Stimulated activated CD8-positive, alpha-beta memory T cell treated with anti-CD3 and anti-CD28 coated beads, Interleukin-4, amount 100 ng/mL, for 1 hour (primary cell): Measurements from ENCODE around the gene PLPPR4.
"Not testable (repeated sequence)": the region's sequence is repeated elsewhere in the genome, so short reads cannot be mapped to it uniquely, and the experiment has no call there.

Experiments used
- DNase-seq, 2 donors: peaks; one replicate each; pipeline ENCODE4 v3.0.0-alpha.2; 2020; ENCODE audit warnings: low read depth in 2 of 2, low spot score in 1 of 2

Gene PLPPR4, protein sequence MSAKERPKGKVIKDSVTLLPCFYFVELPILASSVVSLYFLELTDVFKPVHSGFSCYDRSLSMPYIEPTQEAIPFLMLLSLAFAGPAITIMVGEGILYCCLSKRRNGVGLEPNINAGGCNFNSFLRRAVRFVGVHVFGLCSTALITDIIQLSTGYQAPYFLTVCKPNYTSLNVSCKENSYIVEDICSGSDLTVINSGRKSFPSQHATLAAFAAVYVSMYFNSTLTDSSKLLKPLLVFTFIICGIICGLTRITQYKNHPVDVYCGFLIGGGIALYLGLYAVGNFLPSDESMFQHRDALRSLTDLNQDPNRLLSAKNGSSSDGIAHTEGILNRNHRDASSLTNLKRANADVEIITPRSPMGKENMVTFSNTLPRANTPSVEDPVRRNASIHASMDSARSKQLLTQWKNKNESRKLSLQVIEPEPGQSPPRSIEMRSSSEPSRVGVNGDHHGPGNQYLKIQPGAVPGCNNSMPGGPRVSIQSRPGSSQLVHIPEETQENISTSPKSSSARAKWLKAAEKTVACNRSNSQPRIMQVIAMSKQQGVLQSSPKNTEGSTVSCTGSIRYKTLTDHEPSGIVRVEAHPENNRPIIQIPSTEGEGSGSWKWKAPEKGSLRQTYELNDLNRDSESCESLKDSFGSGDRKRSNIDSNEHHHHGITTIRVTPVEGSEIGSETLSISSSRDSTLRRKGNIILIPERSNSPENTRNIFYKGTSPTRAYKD

GRCh38 chr1:99264201-99265021 lies at the start of gene PLPPR4:
TSS of gene PLPPR4 (plus strand) at chr1:99264492. CDS start at chr1:99264594, 102 bp downstream.
- no peak for DNase-seq

DNA sequence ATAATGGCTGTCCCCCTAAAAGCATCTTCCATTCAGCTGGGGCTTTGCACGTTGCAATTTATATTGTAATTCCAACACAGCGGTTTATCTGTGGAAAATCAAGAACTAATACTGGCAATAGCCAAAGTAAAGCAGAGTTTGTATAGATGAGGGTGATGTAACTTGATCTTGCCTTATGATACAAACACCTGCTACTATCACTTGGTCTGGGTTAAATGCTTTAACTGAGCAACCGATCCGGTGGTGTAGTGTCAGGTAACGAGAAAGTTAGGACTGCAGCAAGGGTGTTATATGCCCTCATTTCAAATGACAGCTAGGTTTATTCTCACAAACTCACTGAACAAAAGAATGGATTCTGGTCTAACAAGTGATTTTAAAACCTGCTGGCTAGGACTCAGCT lies 47.3 kb upstream of the PLPPR4 start:
- DNase-seq, result no peak

DNA sequence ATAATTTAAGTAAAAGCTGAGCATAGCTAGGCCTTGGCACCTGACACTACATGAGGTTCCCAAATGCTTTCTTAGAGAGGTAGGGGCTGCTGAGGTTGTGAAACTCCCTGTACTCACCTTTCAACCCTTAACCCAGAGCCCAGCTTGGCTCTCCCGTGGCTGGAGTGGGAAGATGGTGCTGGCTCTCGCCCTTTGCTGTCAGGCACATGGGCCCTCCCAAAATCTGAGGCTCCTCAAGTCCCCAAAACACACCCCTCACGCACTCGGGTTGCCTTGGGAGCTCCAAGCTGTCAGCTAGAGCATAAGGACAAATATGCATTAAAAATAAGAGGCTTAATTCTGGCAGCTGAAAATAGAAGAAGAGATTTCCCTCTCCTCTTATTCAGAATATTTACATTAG lies 46.7 kb upstream of the PLPPR4 start:
- DNase-seq, result no peak

GRCh38 chr1:99218572-99218971 lies 45.7 kb upstream of the PLPPR4 start:
- no peak for DNase-seq

GRCh38 chr1:99218999-99219398 lies 45.3 kb upstream of the PLPPR4 start:
- no peak for DNase-seq

- DNase-seq, result no peak
These were observed 37.0 kb upstream of the PLPPR4 start for GRCh38 chr1:99227056-99227897.

- DNase-seq, result no peak
These were observed 36.1 kb upstream of the PLPPR4 start for GRCh38 chr1:99228153-99228552.

DNA sequence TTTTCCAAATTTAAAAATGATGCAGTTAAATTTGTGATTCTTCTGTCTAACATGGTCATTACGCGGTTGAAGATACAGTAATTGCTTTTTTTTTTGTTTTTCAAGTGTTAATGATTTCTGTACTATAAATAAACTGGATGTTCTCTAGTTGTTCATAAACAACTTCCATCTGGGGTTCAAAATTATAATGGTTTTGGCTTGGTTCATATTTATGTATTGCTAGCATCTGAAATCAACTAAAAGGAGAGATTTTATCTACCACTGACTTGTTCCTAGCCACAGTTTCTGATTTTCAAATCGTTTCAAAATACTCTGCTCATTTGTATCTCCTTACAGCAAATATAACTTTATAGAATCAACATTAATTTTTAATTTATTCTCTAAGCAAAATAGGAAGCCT lies 35.2 kb upstream of the PLPPR4 start:
- DNase-seq, result no peak

GRCh38 chr1:99230695-99231094 lies 33.6 kb upstream of the PLPPR4 start:
- DNase-seq, result no peak

DNA sequence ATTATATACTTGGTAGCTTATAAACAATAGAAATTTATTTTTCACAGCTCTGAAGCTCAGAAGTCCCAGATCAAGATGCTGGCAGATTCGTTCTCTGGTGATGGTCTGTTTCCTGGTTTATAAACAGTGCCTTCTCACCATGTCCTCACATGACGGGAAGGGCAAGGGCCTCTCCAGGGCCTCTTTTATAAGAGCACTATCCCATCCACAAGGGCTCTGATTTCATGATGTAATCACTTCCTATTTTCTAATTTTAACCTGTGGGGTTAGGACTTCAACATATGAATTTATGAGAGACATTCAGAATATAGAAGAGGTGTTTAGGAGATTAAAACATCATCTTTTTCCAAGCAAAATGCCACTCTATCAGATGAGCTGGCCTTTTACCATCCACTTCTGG lies 32.1 kb upstream of the PLPPR4 start:
- DNase-seq, result no peak

- no peak for DNase-seq
These were observed 30.8 kb upstream of the PLPPR4 start for GRCh38 chr1:99233446-99233845.

- no peak for DNase-seq
These were observed 27.5 kb upstream of the PLPPR4 start for GRCh38 chr1:99236756-99237155.

DNA sequence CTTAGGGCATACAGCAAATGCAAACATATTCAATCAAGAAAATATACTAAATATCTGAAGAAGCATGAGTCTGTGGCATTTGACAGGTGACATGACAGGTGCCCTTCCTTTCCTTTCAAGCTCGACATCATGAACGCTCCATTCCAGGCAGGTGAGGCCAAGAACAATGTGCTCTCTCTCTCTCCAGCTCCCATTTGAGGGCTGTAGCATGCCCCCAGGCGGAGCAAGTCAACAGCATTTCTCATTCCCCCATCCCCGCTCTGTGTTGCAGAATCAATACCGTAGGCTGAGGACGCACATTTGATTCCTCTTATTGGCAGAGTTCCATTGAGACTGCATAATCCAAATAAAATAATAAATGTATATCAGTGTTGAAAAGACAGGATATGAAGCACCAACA lies 24.6 kb upstream of the PLPPR4 start:
- DNase-seq, result no peak

DNA sequence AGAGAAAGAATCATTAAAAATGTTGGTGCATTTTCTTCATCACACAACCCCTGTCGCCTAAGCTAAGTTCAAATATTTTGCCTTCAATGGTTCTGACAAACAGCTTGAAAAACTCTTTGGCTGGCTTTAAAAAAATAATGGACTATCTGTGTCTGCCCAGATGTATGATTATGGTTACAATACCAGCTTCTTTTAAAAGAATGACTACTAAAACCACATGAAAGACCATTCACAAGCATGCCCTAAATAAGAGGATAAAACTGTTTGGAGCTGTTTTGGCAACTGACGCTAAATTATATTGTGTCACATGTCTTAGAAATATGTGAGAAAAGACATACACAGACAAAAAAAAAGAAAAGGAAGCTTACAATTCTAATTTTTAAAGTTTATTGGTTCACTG lies 23.7 kb upstream of the PLPPR4 start:
- no peak for DNase-seq

GRCh38 chr1:99246152-99246551 lies 18.1 kb upstream of the PLPPR4 start:
- DNase-seq, result no peak

- DNase-seq, result no peak
These were observed 17.1 kb upstream of the PLPPR4 start for GRCh38 chr1:99247199-99247598.

- DNase-seq, result no peak
These were observed 13.6 kb upstream of the PLPPR4 start for GRCh38 chr1:99250728-99251127.

DNA sequence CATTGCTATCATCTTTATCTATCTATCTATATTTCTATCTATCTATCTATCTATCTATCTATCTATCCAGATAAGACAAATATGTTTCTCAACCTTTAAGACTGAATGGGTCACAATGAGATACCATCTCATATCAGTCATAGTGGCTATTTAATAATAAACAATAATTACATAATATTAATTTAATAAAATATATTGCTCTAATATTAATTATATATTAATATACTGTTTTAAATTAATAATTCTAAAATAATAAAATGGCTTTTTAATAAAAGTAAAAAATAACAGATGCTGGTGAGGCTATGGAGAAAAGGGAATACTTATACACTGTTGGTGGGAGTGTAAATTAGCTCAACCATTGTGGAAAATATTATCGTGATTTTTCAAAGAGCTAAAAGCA lies 13.0 kb upstream of the PLPPR4 start:
- no peak for DNase-seq

- no peak for DNase-seq
These were observed 11.7 kb upstream of the PLPPR4 start for GRCh38 chr1:99252630-99253029.

GRCh38 chr1:99260402-99260801 lies 3.9 kb upstream of the PLPPR4 start:
- not testable (repeated sequence) for DNase-seq

DNA sequence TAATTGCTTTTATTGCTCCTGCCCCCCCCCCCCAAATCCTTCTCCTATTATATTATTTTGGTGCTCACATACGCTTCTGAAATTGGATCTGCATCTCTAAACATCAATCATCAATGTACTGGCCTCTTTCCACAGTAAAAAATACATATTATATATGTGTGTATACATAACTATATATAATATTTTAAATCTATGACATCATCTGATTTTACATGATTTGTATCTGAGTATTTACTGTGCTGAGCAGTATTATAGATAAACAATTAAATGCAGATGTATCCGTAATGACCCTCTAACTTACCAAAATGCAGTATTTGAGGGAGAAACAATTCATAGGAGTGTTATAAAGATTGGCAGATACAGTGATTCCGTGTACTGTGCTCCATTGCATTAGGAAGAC lies 832 bp downstream of the PLPPR4 start:
- DNase-seq, result no peak
